Esophagus squamous epithelium (tissue), 4 donors: ENCODE results near the gene STAC3.

ENCODE experiments used
- CTCF ChIP-seq, 6 experiments: fragments of 450-650 bp in 4 of 6; fragments of 200-600 bp in 2 of 6; sonication (generic) in 2 of 6; IDR thresholded peaks; one replicate each; pipeline ENCODE4 v1.5.1; 2016 to 2019; ENCODE audit warnings: antibody characterized with exemption in 6 of 6, mild to moderate bottlenecking in 4 of 6, moderate library complexity in 4 of 6
- POLR2A ChIP-seq, 4 donors: fragments of 450-650 bp; IDR thresholded peaks; one replicate each; pipeline ENCODE4 v1.6.1; 2017; ENCODE audit warnings: antibody characterized with exemption in 4 of 4, mild to moderate bottlenecking in 4 of 4, moderate library complexity in 3 of 4

GRCh38 chr12:57247041-57247440 lies 3.9 kb downstream of the STAC3 start:
- no peak for TF ChIP-seq POLR2A (IDR thresholded peaks at IDR 0.05)
- TF ChIP-seq CTCF (IDR thresholded peaks at IDR 0.05): no peak
